RWPE1 (cell line): ENCODE measurements around the gene FHOD3.

Source experiments
- CTCF ChIA-PET: fragments of 350-600 bp; sonication (Branson Sonifier 250); formaldehyde crosslinking; extraction: SDS; loops from one replicate; lab custom pipeline; 2021; lab: Yijun Ruan, JAX
- POLR2A ChIA-PET: fragments of 400-600 bp; formaldehyde crosslinking; extraction: SDS; loops from one replicate; lab custom pipeline; 2020; ENCODE audit warnings: antibody characterized with exemption; ENCODE audit not compliant: low non-redundant PET; lab: Yijun Ruan, JAX
- DNase-seq: peaks from one replicate; pipeline ENCODE4 v3.0.0; 2012; ENCODE audit warnings: low spot score
- H3K27ac ChIP-seq: fragments of 450-650 bp; 2 replicates; pipeline ENCODE4 v1.5.1; 2017
- CTCF ChIP-seq: fragments of 450-650 bp; conservative IDR thresholded peaks from 2 replicates; pipeline ENCODE4 v1.5.1; 2017; ENCODE audit warnings: low read depth, mild to moderate bottlenecking

The FHOD3 gene

GRCh38 chr18:36640021-36640952 lies 342.8 kb downstream of the FHOD3 start:
- DNase-seq: no peak
- ChIA-PET CTCF (no interaction called here), POLR2A (no interaction called here)
- no peak for TF ChIP-seq CTCF
- H3K27ac ChIP-seq: no peak overlapping the region

GRCh38 chr18:36643061-36643460 lies 345.5 kb downstream of the FHOD3 start:
- H3K27ac ChIP-seq: no peak overlapping the region
- ChIA-PET CTCF (no interaction called here), POLR2A (no interaction called here)
- DNase-seq: no peak
- TF ChIP-seq CTCF: no peak

GRCh38 chr18:36648803-36649202 lies 351.3 kb downstream of the FHOD3 start:
- CTCF ChIA-PET: no interaction called here
- POLR2A ChIA-PET: no interaction called here
- no peak for TF ChIP-seq CTCF

GRCh38 chr18:36649205-36649604 lies 351.7 kb downstream of the FHOD3 start:
- POLR2A ChIA-PET: no interaction called here

More at GRCh38 chr18:36648803-36649202, 351.3 kb downstream of the FHOD3 start:
- no peak for DNase-seq
- H3K27ac ChIP-seq: no peak overlapping the region

GRCh38 chr18:36650266-36650665 lies 352.8 kb downstream of the FHOD3 start:
- CTCF ChIA-PET: no interaction called here

More at GRCh38 chr18:36649205-36649604, 351.7 kb downstream of the FHOD3 start:
- CTCF ChIA-PET: no interaction called here
- no peak for DNase-seq
- no peak overlapping the region for H3K27ac ChIP-seq
- TF ChIP-seq CTCF: no peak

GRCh38 chr18:36650906-36651305 lies 353.4 kb downstream of the FHOD3 start:
- POLR2A ChIA-PET: no interaction called here
- CTCF ChIA-PET: interaction anchor here (0.6 kb wide), 1 partner anchor 243 kb away, joined by 3 read pairs; no protein-coding TSS in a partner anchor
- H3K27ac ChIP-seq: no peak overlapping the region
- no peak for TF ChIP-seq CTCF
- DNase-seq: no peak

More at GRCh38 chr18:36650266-36650665, 352.8 kb downstream of the FHOD3 start:
- TF ChIP-seq CTCF: no peak
- POLR2A ChIA-PET: no interaction called here
- DNase-seq: no peak
- H3K27ac ChIP-seq: no peak overlapping the region
